ENCODE measurements around the gene FAM120AOS. TPM values are rescaled to one million over a fixed set of nuclear protein-coding genes. Genes with fewer than 3 reads are reported as not detected.

The FAM120AOS gene
- total and polyA plus RNA-seq, 2 of the 8 experiments (the other 6 are each of a cell fraction or from before 2014, with no cell fraction given): 29.6 to 37.6 TPM

- Histone ChIP-seq H3K79me2 (ENCODE audit: control insufficient read depth in 1 of 2, insufficient read depth in 2 of 2, low read length in 2 of 2) (peaks cover 0 to 19% of the 10 kb centered on the region in 2 experiments; a peak in 2 of 4 replicates), H3K4me2 (ENCODE audit: insufficient read depth in 1 of 2, low read depth in 2 of 2, low read length in 2 of 2) (no peak overlapping the region), H3K4me1 (replicated peaks in 1 of 4; ENCODE audit: control insufficient read depth in 3 of 4, insufficient read depth in 4 of 4, low read length in 3 of 4) (no peaks in the 10 kb centered on the region; a peak in 1 of 7 replicates), H3K23me2 (ENCODE audit: low read depth, low read length) (peaks cover 6% of the 10 kb centered on the region), H3K9me3 (ENCODE audit: insufficient read depth in 2 of 2, low read depth in 1 of 2, low read length in 1 of 2) (no peaks in the 10 kb centered on the region; a peak in 1 of 4 replicates), H3K9ac (replicated peaks in 1 of 4; ENCODE audit: extremely low read depth in 1 of 4, low read depth in 3 of 4, low read length in 3 of 4) (no peak overlapping the region), H2AFZ (ENCODE audit: low read length) (no peak overlapping the region), H3K14ac (ENCODE audit: insufficient read length) (no peak overlapping the region), H4K5ac (ENCODE audit: insufficient read length, low read depth, low read length) (no peak overlapping the region), H2BK20ac (ENCODE audit: low read length) (no peak overlapping the region), H2BK5ac (ENCODE audit: low read depth, low read length) (no peak overlapping the region), H4K20me1 (replicated peaks in 1 of 2; ENCODE audit: control insufficient read depth in 1 of 2, insufficient read depth in 2 of 2, low read length in 2 of 2) (peaks cover 0 to 2% of the 10 kb centered on the region in 2 experiments), H3K36me3 (ENCODE audit: control insufficient read depth in 2 of 4, insufficient read depth in 4 of 4, low read length in 3 of 4) (peaks cover 7 to 40% (median 18%) of the 10 kb centered on the region in 4 experiments), H3K27ac (ENCODE audit: low read depth, low read length) (no peak overlapping the region), H3K56ac (replicated peaks; ENCODE audit: insufficient read length, low read depth, low read length) (no peak overlapping the region), H2BK15ac (ENCODE audit: low read length) (no peak overlapping the region), H4K91ac (replicated peaks; ENCODE audit: insufficient read length, low read length) (no peak overlapping the region), H4K8ac (ENCODE audit: extremely low read depth, insufficient read depth, low read length) (no peak overlapping the region), H3K18ac (ENCODE audit: extremely low read depth, low read length) (no peak overlapping the region), H3K23ac (ENCODE audit: insufficient read length) (no peak overlapping the region), H2AK5ac (ENCODE audit: low read depth, low read length) (no peak overlapping the region), H3K4me3 (ENCODE audit: extremely low read depth in 1 of 4, insufficient read depth in 2 of 4, low read depth in 3 of 4, low read length in 4 of 4) (no peak overlapping the region), H2BK12ac (ENCODE audit: low read depth, low read length) (no peak overlapping the region), H3K79me1 (ENCODE audit: low read depth, low read length) (peaks cover under 1% of the 10 kb centered on the region; the same call in 1 of the 2 replicates), H3K4ac (replicated peaks; ENCODE audit: insufficient read length, low read depth, low read length) (no peak overlapping the region), H2BK120ac (replicated peaks; ENCODE audit: low read depth, low read length) (no peak overlapping the region), H3K27me3 (replicated peaks in 1 of 4; ENCODE audit: control insufficient read depth in 3 of 4, extremely low read depth in 1 of 4, insufficient read depth in 3 of 4, low read length in 3 of 4) (no peaks in the 10 kb centered on the region)
- 97% methylated on average over 4 of the region's 4 CpGs; no CpG with 5 or more reads in 1 of the 2 experiments for WGBS, 2 experiments (ENCODE audit: extremely low coverage in 1 of 2, insufficient coverage in 1 of 2, insufficient read length in 1 of 2, insufficient replicate concordance in 2 of 2, low coverage in 1 of 2, low lambda C conversion rate in 2 of 2, missing lambda C conversion rate in 1 of 2)
- no peak for DNase-seq (ENCODE audit: low read depth in 1 of 2, low spot score in 2 of 2)
- FAIRE-seq: no peak
- ChIA-PET POLR2A (ENCODE audit: partially characterized antibody) (interaction anchor here (0.7 to 1.5 kb wide), 3 partner anchors 8 to 61 kb away, joined by 3 to 4 read pairs (median 3); no protein-coding TSS in a partner anchor), CTCF (ENCODE audit: partially characterized antibody) (interaction anchor here (0.6 to 0.7 kb wide), 2 partner anchors 90 to 845 kb away, joined by 3 read pairs; no protein-coding TSS in a partner anchor)
- no peak for TF ChIP-seq ASH2L (IDR thresholded peaks at IDR 0.05; ENCODE audit: low read length)
Observed at GRCh38 chr9:93447655-93448054, 5.7 kb downstream of the FAM120AOS start.
